ENCODE measurements around the gene NFASC.

NFASC gene

GRCh38 chr1:204870160-204870912 lies at the start of gene NFASC:
NFASC (plus strand) TSS chr1:204870862; CDS start chr1:204944316, 73,454 bp downstream.
- no peak for DNase-seq (ENCODE audit: low read depth)

GRCh38 chr1:204821476-204821875 lies 49.2 kb upstream of the NFASC start:
- DNase-seq (ENCODE audit: low read depth) = no peak

GRCh38 chr1:204821924-204822323 lies 48.7 kb upstream of the NFASC start:
- no peak for DNase-seq (ENCODE audit: low read depth)

DNA sequence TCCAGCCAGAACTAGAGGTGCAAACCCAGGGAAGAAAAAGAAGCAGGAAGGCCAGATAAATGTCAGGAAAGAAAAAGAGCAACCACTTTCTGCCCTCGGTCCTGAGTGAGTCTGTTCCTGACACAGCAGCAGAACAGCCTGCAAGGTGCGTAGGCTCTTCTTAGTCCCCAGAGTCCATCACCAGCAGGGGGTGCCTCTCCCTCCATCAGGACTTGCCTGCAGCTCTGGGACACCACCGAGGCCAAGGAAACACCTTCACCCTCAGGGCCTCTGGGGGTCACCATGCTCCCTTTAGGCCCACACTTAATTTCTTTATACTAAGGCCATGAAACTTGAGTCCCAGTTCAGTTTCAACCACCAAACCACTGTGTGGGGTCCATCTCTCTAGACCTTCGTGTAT lies 43.7 kb upstream of the NFASC start:
- DNase-seq (ENCODE audit: low read depth) = peak; percentile 18

GRCh38 chr1:204828352-204828850 lies 42.3 kb upstream of the NFASC start:
- peak; percentile 67 for DNase-seq (ENCODE audit: low read depth)

DNA sequence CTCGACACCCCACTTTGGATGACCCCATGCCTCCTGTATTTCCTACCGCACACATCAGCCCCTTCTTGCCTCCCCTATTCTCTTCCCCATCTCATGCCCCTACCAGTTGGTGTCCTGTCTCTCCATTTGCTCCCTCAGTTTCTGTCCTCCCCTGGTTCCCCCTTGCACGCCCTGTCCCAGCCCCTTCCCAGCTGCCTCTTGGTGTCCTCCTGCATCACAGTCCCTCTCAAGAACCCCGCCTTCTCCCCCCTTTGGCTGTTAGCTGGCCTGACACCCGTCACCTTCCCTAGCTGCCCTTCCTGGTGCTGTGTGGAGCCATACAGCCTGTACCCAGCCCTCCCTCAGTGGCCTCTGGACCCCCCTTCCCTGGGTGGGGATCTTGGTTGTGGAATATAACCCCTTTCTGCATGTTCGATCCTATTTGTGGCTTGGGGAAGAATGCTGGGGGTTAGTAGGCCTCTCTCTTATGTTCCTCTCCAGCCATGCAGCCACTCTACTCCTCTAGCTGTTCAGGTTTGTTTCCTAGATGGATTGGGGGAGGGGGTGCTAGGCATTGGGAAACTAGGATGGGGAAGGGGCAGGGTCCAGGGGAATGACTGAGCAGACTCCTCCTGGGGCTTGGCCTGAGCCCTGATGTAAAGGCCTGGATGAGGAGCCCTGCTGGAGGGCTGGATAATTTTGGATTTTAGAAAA lies 41.4 kb upstream of the NFASC start:
- no peak for DNase-seq (ENCODE audit: low read depth)

- no peak for DNase-seq (ENCODE audit: low read depth)
Measured at GRCh38 chr1:204830747-204831146, 39.9 kb upstream of the NFASC start.

- no peak for DNase-seq (ENCODE audit: low read depth)
Measured at GRCh38 chr1:204831186-204831585, 39.5 kb upstream of the NFASC start.

DNA sequence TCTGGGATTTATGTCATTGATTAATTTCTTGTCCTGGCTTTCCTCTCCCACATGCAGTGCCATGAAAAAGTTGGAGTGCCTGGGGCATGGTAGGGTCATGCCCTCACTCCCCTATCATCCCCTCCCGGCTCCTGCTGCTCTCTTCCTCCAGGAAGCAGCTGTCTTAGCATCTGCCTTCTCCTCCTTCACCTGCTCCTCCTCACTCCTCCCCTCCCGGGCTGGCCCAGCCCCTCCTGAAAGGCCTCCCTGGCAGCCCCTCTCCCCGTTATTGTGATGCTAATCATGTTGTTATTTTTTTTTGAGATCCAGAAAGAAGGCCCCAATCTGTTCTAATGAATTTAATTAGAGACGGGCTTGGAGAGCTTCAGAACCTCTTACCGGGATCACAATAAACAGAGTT lies 36.3 kb upstream of the NFASC start:
- DNase-seq (ENCODE audit: low read depth) = no peak

DNA sequence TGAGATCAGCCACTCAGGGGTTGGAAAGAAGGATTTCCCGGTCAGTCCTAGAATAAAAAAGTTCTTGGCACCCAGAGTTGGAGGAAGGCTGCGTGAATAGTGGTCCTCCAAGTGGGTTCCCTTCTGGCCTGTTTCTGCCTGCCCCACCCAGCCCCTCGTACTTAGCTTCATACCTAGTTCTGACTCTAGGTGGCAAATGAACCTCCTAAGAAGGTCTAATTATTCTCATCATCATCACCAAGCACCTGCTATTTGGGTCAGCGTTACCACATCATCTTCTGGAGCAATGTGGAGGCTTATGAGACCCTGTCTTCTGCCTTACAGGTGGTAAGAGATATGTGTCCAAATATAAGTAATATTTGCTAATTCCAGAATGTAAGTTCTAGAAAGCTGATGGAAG lies 35.9 kb upstream of the NFASC start:
- no peak for DNase-seq (ENCODE audit: low read depth)

DNA sequence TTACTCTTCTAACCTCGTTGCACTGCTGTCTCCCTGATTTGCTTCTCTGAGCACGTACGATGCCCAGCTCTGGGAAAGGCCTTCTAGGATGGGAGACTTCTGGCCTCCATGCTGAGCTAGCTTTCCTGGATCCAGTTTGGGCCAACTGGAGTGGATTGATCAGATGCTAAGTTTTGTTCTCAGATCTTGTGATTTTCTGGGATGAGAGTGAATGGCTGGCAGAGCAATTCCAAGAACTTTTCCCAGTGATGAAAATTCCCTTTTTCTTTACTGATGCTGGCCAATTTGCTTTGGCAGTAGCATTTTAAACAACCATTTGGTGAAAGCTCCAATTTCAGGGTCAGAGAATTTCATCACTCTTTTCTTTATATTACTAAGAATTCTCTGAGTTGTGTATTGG lies 34.9 kb upstream of the NFASC start:
- DNase-seq (ENCODE audit: low read depth) = no peak

- DNase-seq (ENCODE audit: low read depth) = no peak
Measured at GRCh38 chr1:204836856-204837255, 33.8 kb upstream of the NFASC start.

DNA sequence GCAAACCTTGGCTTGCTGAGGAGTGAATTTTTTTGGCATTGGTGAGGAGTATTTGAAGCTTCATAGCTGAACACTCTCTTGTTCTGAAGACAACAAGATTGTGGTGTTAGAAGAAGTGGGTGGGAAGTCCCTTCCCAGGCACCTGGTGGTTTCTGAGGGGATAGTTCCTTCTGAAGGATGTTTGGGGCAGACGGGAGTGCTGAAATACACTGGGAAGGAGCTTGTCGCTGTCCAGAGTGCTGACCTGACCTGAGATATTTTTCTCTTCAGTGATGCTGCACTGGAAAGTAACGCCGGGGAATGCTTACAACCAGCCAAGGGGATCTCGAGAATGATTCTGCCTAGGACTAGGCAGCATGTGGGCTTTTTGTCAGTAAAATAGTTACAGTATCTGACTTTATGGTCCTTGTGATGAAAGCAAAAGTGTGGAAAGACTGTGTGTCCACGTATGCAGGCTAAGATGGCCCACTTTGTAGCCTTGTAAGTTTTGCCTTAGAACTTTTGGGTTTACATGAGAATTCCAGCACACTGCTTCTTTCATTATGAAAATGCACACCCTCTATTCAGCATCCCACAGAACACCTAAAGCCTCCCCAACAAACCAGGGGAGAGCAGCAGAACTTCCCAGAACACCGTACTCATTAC lies 33.1 kb upstream of the NFASC start:
- peak; percentile 6 for DNase-seq (ENCODE audit: low read depth)

- DNase-seq (ENCODE audit: low read depth) = no peak
Measured at GRCh38 chr1:204841316-204841715, 29.3 kb upstream of the NFASC start.

DNA sequence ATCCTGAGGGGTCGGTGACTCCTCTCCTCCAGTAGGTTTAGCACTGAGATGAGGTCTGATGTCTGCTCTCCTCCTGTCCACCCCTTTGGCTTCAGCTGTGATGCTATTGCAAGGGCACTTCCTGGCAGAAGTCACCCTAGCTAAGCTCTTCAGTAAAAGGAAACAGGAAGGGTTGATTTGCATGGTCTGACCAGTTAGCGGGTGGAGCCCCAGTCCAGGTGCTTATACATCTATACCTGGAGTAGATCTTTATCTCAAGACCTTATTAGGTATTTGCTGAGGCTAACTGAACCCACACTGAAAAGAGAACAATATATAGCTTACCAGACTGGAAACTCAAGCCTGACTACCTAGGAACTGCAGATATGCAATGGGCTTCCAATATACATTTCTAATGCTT lies 28.9 kb upstream of the NFASC start:
- DNase-seq (ENCODE audit: low read depth) = no peak

DNA sequence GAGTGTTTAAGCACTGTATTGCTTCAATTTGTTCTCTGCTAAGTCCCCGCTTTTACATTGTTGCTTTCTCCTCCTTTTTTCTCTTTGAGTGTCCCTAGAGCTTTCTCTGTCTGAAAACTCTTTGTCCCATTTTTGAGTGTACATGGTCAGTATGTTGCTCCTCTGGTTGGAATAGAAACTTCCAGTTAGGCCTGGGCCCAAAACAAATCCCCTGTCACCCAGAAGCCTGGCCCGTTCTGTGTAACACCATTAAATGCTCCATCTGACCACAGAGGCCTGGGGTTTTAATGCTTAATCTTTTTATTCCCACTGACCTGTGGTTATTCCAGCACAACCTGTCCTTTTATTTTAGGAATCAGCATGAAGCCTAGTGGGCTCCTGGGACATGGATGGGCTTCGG lies 28.3 kb upstream of the NFASC start:
- DNase-seq (ENCODE audit: low read depth) = no peak

GRCh38 chr1:204842892-204843291 lies 27.8 kb upstream of the NFASC start:
- DNase-seq (ENCODE audit: low read depth) = no peak

- no peak for DNase-seq (ENCODE audit: low read depth)
Measured at GRCh38 chr1:204846546-204846945, 24.1 kb upstream of the NFASC start.

DNA sequence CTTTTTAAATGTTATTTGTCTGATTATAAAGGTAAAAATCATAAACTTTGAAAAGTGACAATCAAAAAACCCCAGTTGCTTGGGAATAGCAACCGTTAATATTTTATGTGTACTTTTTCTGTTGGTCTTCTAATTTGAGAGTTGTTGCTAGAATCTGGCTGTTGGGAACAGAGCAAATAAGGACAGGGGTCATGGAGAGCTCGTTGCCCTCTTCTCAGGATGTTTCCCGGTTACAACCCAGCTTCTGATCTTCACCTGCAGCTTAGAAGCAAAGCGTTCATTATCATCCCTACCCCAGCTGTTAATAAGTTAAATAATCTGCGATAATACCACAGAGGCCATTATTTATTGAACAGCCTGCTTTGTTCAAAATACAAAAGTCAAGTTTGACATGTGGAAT lies 22.1 kb upstream of the NFASC start:
- no peak for DNase-seq (ENCODE audit: low read depth)

DNA sequence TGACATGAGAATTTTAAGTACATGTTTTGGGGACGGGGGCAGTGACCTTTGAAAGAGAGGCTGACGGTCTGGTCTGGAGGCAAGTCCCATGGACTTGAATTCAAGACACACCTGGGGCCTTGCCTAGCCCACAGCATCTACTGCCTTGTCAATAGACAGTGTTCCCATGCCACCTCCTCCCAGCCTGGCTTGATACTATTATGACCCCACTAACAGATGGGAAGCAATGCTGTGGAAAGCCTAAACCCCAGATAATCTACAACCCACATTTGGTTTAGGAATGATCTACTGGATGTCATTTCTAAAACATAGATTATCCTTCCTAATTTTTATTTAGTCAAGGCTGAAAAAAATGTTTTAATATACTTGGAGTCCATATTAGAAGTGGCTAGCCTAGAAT lies 17.8 kb upstream of the NFASC start:
- DNase-seq (ENCODE audit: low read depth) = no peak

DNA sequence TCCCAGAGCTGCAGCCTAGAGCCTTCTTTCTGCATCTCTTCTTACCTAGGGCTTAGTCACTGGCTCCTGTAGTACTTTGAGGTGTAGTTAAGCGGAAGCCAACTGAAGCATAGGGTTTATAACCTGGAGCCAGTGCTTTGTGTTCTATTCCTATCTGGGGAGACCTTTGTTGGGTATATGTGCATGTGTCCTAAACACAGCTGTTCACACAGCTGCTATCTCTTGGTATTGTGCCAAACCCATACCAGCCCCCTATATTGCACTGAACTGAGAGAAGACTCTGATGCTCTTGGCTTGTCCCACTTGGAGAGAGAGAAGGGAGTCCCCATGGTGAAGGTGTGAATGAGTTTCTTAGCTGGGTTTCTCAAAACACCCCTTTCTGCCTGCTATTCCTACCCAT lies 17.2 kb upstream of the NFASC start:
- no peak for DNase-seq (ENCODE audit: low read depth)

DNA sequence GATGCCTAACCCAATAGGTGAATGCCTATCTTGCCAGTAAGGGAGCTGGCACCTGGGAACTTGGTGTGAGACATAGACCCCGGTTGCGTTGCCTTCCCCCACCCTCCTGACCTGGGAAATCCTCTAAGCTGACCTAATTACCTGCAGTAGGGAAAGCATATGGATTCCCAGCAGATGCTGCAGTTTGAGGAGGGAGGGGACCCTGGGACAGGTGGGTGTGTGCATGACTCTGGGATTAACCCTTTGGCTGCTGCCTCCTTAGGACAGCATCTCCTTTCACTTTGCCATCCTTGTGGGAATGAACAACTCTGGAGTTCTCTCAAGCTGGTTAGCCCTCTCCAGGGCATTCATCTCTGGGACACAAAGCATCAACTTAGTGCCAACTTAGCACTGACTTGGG lies 16.4 kb upstream of the NFASC start:
- no peak for DNase-seq (ENCODE audit: low read depth)

GRCh38 chr1:204858363-204858821 lies 12.3 kb upstream of the NFASC start:
- DNase-seq (ENCODE audit: low read depth) = no peak
